Panc1 (cell line): ENCODE results near the gene FIG4. TPM values are rescaled to one million over a fixed set of nuclear protein-coding genes. Genes with fewer than 3 reads are reported as not detected.

ENCODE experiments used
- ATAC-seq: fragments of 200-7000 bp; cut with Tn5 transposase; 2 replicates; pipeline ENCODE4 v1.9.1; 2020; ENCODE audit warnings: mild to moderate bottlenecking, moderate library complexity
- BruUV-seq: library from RNA; stranded (reverse); fragments of 400-500 nt; replicated peaks from 2 replicates; lab custom pipeline; 2021; lab: Mats Ljungman, UMichigan
- CTCF ChIA-PET: fragments of 300-600 bp; sonication (Branson Sonifier 250); formaldehyde crosslinking; loops from one replicate; lab custom pipeline; 2022; ENCODE audit warnings: antibody characterized with exemption; lab: Charles Lee
- POLR2A ChIA-PET: fragments of 300-600 bp; sonication (Branson Sonifier 250); formaldehyde crosslinking; loops from one replicate; lab custom pipeline; 2022; ENCODE audit warnings: antibody characterized with exemption; lab: Charles Lee
- DNase-seq: peaks from one replicate; pipeline ENCODE4 v3.0.0-alpha.2; 2010; ENCODE audit warnings: low read depth, low spot score
- H3K27ac ChIP-seq: 2 replicates; pipeline ENCODE4 v1.5.1; 2011; ENCODE audit warnings: mild to moderate bottlenecking, low read length, inconsistent platforms
- H3K27me3 ChIP-seq: fragments of 200-500 bp; sonication (Bioruptor generic); 2 replicates; pipeline ENCODE4 v1.6.0; 2014; ENCODE audit warnings: low read length, inconsistent platforms; ENCODE audit not compliant: control insufficient read depth, insufficient read depth
- H3K36me3 ChIP-seq: fragments of 200-500 bp; sonication (Bioruptor generic); 2 replicates; pipeline ENCODE4 v1.5.1; 2014; ENCODE audit warnings: inconsistent platforms, mild to moderate bottlenecking, low read length, moderate library complexity; ENCODE audit not compliant: control insufficient read depth, insufficient read depth
- H3K4me1 ChIP-seq: 2 replicates; pipeline ENCODE4 v1.5.1; 2011; ENCODE audit warnings: inconsistent platforms, mild to moderate bottlenecking, low read length, moderate library complexity; ENCODE audit not compliant: control insufficient read depth, insufficient read depth
- H3K4me3 ChIP-seq, 2 experiments: 2 replicates each; pipeline ENCODE4 v1.5.1; 2011 to 2012; ENCODE audit warnings: low read depth in 2 of 2, low read length in 2 of 2, mild to moderate bottlenecking in 2 of 2, inconsistent platforms in 1 of 2, moderate library complexity in 1 of 2
- H3K9me3 ChIP-seq: fragments of 200-500 bp; sonication (Bioruptor generic); 2 replicates; pipeline ENCODE4 v1.5.1; 2014; ENCODE audit warnings: low read depth, mild to moderate bottlenecking, inconsistent platforms, low read length, moderate library complexity; ENCODE audit not compliant: control insufficient read depth, insufficient read depth
- POLR2AphosphoS5 ChIP-seq: IDR thresholded peaks from 2 replicates; pipeline ENCODE4 v1.6.1; 2012; ENCODE audit warnings: mild to moderate bottlenecking, low read depth, low read length, moderate library complexity
- REST ChIP-seq, 2 experiments: IDR thresholded peaks; 2 replicates each; pipeline ENCODE4 v1.6.1; 2011 to 2012; ENCODE audit warnings: low read depth in 2 of 2, control low read depth in 1 of 2, low read length in 1 of 2, mild to moderate bottlenecking in 1 of 2, moderate library complexity in 1 of 2; ENCODE audit not compliant: insufficient read depth in 1 of 2
- SIN3A ChIP-seq: IDR thresholded peaks from 2 replicates; pipeline ENCODE4 v1.6.1; 2012; ENCODE audit warnings: low read depth, mild to moderate bottlenecking, low read length, moderate library complexity, borderline replicate concordance; ENCODE audit not compliant: insufficient read depth
- TCF7L2 ChIP-seq: IDR thresholded peaks from 2 replicates; pipeline ENCODE4 v1.6.1; 2011; ENCODE audit warnings: mild to moderate bottlenecking, low read depth, low read length, inconsistent platforms
- in situ Hi-C: cut with HindIII; loops from 2 replicates; pipeline ENCODE4 v1.10.0; 2016; ENCODE audit warnings: low sequenced_read_pairs, low pct_unique_long_range_greater_than_20kb
- intact Hi-C: fragments of 100-400 bp; cut with micrococcal nuclease; formaldehyde crosslinking; loops from one replicate; pipeline ENCODE4 v1.10.0; 2022; ENCODE audit not compliant: unreplicated experiment
- total RNA-seq: library from RNA; stranded (reverse); gene quantifications from one replicate; pipeline ENCODE4 v1.2.1, GENCODE V29; 2021; ENCODE audit not compliant: unreplicated experiment
- TF ChIP-seq, protein P1 (sequence below): fragments of 450-650 bp; IDR thresholded peaks from 2 replicates; pipeline ENCODE4 v1.5.1; 2017; ENCODE audit warnings: mild to moderate bottlenecking

Gene FIG4
- total RNA-seq, 1 experiment from 2014 or later, result 19.0 TPM

- Histone ChIP-seq H3K4me1 (no peaks in the 10 kb centered on the region), H3K4me3 (no peak overlapping the region), H3K9me3 (no peaks in the 10 kb centered on the region), H3K36me3 (no peaks in the 10 kb centered on the region), H3K27ac (no peak overlapping the region), H3K27me3 (no peaks in the 10 kb centered on the region)
- CTCF ChIA-PET, result no interaction called here
- no peak for DNase-seq
- no peak for ATAC-seq
- BruUV-seq, result no TSS peak
- POLR2A ChIA-PET, result no interaction called here
- intact Hi-C loops, result no loop called here
- TF ChIP-seq, protein P1, sequence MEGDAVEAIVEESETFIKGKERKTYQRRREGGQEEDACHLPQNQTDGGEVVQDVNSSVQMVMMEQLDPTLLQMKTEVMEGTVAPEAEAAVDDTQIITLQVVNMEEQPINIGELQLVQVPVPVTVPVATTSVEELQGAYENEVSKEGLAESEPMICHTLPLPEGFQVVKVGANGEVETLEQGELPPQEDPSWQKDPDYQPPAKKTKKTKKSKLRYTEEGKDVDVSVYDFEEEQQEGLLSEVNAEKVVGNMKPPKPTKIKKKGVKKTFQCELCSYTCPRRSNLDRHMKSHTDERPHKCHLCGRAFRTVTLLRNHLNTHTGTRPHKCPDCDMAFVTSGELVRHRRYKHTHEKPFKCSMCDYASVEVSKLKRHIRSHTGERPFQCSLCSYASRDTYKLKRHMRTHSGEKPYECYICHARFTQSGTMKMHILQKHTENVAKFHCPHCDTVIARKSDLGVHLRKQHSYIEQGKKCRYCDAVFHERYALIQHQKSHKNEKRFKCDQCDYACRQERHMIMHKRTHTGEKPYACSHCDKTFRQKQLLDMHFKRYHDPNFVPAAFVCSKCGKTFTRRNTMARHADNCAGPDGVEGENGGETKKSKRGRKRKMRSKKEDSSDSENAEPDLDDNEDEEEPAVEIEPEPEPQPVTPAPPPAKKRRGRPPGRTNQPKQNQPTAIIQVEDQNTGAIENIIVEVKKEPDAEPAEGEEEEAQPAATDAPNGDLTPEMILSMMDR, result no peak
- TF ChIP-seq REST (IDR thresholded peaks at IDR 0.05; ENCODE audit: insufficient read depth in 1 of 2, low read depth in 2 of 2, low read length in 1 of 2) (no peak), TCF7L2 (no peak), POLR2AphosphoS5 (no peak), SIN3A (no peak)
- in situ Hi-C loops, result no loop called here
Measured at GRCh38 chr6:109768485-109768884, 77.4 kb downstream of the FIG4 start.

- no peaks in the 10 kb centered on the region for H3K36me3 ChIP-seq
- no peaks in the 10 kb centered on the region for H3K27me3 ChIP-seq
- no peaks in the 10 kb centered on the region for H3K9me3 ChIP-seq
- TF ChIP-seq SIN3A, result no peak
- no peak for TF ChIP-seq TCF7L2
- no peak for TF ChIP-seq REST (IDR thresholded peaks at IDR 0.05; ENCODE audit: insufficient read depth in 1 of 2, low read depth in 2 of 2, low read length in 1 of 2)
- TF ChIP-seq, protein P1, result no peak
- no peak for TF ChIP-seq POLR2AphosphoS5
- in situ Hi-C loops, result no loop called here
- H3K4me3 ChIP-seq, result no peak overlapping the region
- no peak for ATAC-seq
- DNase-seq, result no peak
- H3K4me1 ChIP-seq, result no peaks in the 10 kb centered on the region
- BruUV-seq, result no TSS peak
- CTCF ChIA-PET, result no interaction called here
- POLR2A ChIA-PET, result no interaction called here
- H3K27ac ChIP-seq, result no peak overlapping the region
- intact Hi-C loops, result no loop called here
Measured at GRCh38 chr6:109769213-109769612, 78.1 kb downstream of the FIG4 start.
